Small intestine (tissue), 7 donors: Measurements from ENCODE around the gene NOMO2. TPM values are rescaled to one million over a fixed set of nuclear protein-coding genes. Genes with fewer than 3 reads are reported as not detected.
"Not testable (repeated sequence)": the region's sequence is repeated elsewhere in the genome, so short reads cannot be mapped to it uniquely, and the experiment has no call there.

ENCODE experiments used
- DNase-seq, 2 donors: peaks; one replicate each; pipeline versions ENCODE4 v3.0.0 to v3.0.0-alpha.2; 2013
- FAIRE-seq: peaks from 2 replicates; lab custom pipeline; 2012; peaks lifted over from hg19 to GRCh38; lab: Jason Lieb, UNC
- H3K27ac ChIP-seq, 3 donors: one replicate each; pipeline ENCODE4 v1.5.1; 2013; ENCODE audit warnings: low read length in 2 of 3, mild to moderate bottlenecking in 2 of 3, control low read depth in 1 of 3, inconsistent platforms in 1 of 3, low read depth in 1 of 3, moderate library complexity in 1 of 3
- H3K27me3 ChIP-seq, 3 donors: one replicate each; pipeline ENCODE4 v1.6.1; 2013; ENCODE audit warnings: low read length in 3 of 3, inconsistent platforms in 1 of 3; ENCODE audit not compliant: control insufficient read depth in 3 of 3, insufficient read depth in 3 of 3
- H3K36me3 ChIP-seq, 3 donors: one replicate each; pipeline ENCODE4 v1.6.1; 2013; ENCODE audit warnings: low read length in 3 of 3, inconsistent platforms in 1 of 3, low read depth in 1 of 3, mild to moderate bottlenecking in 1 of 3, moderate library complexity in 1 of 3; ENCODE audit not compliant: control insufficient read depth in 3 of 3, insufficient read depth in 2 of 3
- H3K4me1 ChIP-seq, 3 donors: one replicate each; pipeline ENCODE4 v1.6.1; 2013; ENCODE audit warnings: low read length in 2 of 3, inconsistent platforms in 1 of 3, low read depth in 1 of 3, mild to moderate bottlenecking in 1 of 3, moderate library complexity in 1 of 3; ENCODE audit not compliant: control insufficient read depth in 3 of 3, insufficient read depth in 2 of 3
- H3K4me3 ChIP-seq, 3 donors: one replicate each; pipeline ENCODE4 v1.5.1; 2013; ENCODE audit warnings: low read length in 3 of 3, control low read depth in 1 of 3, inconsistent platforms in 1 of 3, low read depth in 1 of 3, mild to moderate bottlenecking in 1 of 3, moderate library complexity in 1 of 3
- H3K9me3 ChIP-seq, 2 donors: one replicate each; pipeline ENCODE4 v1.6.1; 2013; ENCODE audit warnings: low read depth in 1 of 2, low read length in 1 of 2; ENCODE audit not compliant: control insufficient read depth in 2 of 2, insufficient read depth in 1 of 2
- WGBS, 3 donors: extraction: QIAGEN DNeasy Blood & Tissue Kit; methylation state at CpG; one replicate each; pipeline ENCODE4 v1.1.7; 2013; 5-methylcytosine and 5-hydroxymethylcytosine counted together
- polyA plus RNA-seq, 4 donors: library from polyadenylated mRNA; stranded (reverse) in 3 of 4; unstranded in 1 of 4; fragments of 200-250 nt in 3 of 4; fragments of 120-200 nt in 1 of 4; gene quantifications; one replicate each; pipeline versions ENCODE4 v1.2.1 to v1.2.3, GENCODE V29; 2013
- donor health status: healthy with polysubstance abuse.
- donor health status: control.
- donor health status: control.
- donor health status: Bipolar disorder and iron deficiency.
- donor health status: healthy.

NOMO2 gene
- polyA plus RNA-seq, 4 donors: 54.6 to 122 (median 74.3) TPM

GRCh38 chr16:18573887-18574286 is 12.0 kb upstream of the NOMO2 start:
- not testable (repeated sequence) for H3K36me3 ChIP-seq, H3K9me3 ChIP-seq, DNase-seq, FAIRE-seq, H3K4me1 ChIP-seq, H3K27ac ChIP-seq, H3K4me3 ChIP-seq, H3K27me3 ChIP-seq
- WGBS, 3 donors: 90 to 100% (median 100%) methylated on average over 2 to 3 of the region's 7 CpGs

DNA sequence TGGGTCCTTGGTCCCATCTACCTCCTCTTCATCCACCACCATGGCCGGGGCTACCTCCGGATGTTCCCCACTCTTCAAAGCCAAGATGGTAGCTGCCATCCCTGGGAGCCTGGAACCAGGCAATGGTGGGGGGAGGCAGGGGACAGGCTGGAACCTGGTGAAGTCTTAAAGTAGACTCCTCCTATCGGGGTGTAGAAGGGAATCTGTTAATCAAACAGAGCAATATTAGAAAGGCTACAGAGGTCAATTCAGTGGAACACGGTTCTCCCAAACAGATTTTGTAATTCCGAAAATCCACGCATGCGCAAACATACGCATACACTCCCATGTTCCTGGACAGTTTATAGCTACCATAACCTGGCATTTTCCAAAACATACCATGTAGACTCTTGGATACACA is 11.1 kb upstream of the NOMO2 start:
- 92 to 100% (median 93%) methylated on average over 3 to 8 of the region's 8 CpGs for WGBS, 3 donors
- not testable (repeated sequence) for H3K27ac ChIP-seq, H3K36me3 ChIP-seq, FAIRE-seq, H3K27me3 ChIP-seq, H3K4me3 ChIP-seq, H3K9me3 ChIP-seq, H3K4me1 ChIP-seq, DNase-seq

GRCh38 chr16:18571307-18571850 is 9.5 kb upstream of the NOMO2 start:
- H3K4me3 ChIP-seq: peak overlapping the region in 2 of 3 donors; percentile 40 to 42
- H3K36me3 ChIP-seq, H3K4me1 ChIP-seq, FAIRE-seq, H3K27me3 ChIP-seq, H3K9me3 ChIP-seq: not testable (repeated sequence)
- WGBS, 3 donors: 4 to 11% (median 4%) methylated on average over 4 to 8 of the region's 13 CpGs
- DNase-seq: peak in 1 of 2 donors; percentile 20
- H3K27ac ChIP-seq: peak overlapping the region in 1 of 3 donors; percentile 45

- H3K27ac ChIP-seq, FAIRE-seq, H3K4me1 ChIP-seq, H3K4me3 ChIP-seq, H3K27me3 ChIP-seq, H3K9me3 ChIP-seq, H3K36me3 ChIP-seq: not testable (repeated sequence)
- WGBS, 3 donors: 3 to 25% (median 15%) methylated on average over 8 to 35 of the region's 46 CpGs
- DNase-seq: peak; percentile 30 to 32
Measured at GRCh38 chr16:18570529-18571306, 8.8 kb upstream of the NOMO2 start.

GRCh38 chr16:18560416-18561220 is 1.3 kb downstream of the NOMO2 start:
- 17 to 26% (median 19%) methylated on average over 9 to 14 of the region's 16 CpGs for WGBS, 3 donors
- H3K36me3 ChIP-seq, H3K4me1 ChIP-seq, H3K27me3 ChIP-seq, H3K27ac ChIP-seq, H3K9me3 ChIP-seq, FAIRE-seq: not testable (repeated sequence)
- H3K4me3 ChIP-seq: peak overlapping the region in 1 of 3 donors; percentile 29
- peak; percentile 1 to 2 for DNase-seq

DNA sequence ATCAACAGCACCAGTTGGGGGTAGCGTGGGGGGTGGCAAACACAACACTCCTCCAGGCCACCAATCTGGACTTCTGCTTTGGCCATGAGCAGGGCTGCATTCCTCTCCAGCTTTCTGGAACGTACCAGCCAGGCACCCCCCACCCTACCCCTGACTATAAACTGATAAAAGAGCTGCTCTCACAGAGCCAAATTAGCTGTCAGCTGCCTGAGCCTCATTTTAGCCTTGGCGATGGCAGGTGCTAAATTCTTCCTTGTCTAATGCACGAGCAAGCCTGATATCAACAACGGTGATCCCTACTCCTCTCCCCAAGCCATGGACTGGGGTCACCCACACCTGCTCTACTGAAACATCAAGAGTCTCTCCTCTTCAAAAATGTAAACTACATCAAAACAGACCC is 8.2 kb downstream of the NOMO2 start:
- H3K4me1 ChIP-seq, FAIRE-seq, H3K27ac ChIP-seq, H3K9me3 ChIP-seq, DNase-seq, H3K4me3 ChIP-seq, H3K27me3 ChIP-seq, H3K36me3 ChIP-seq: not testable (repeated sequence)
- 100% methylated on average over 1 of the region's 5 CpGs; no CpG with 5 or more reads in 2 of the 3 donors for WGBS, 3 donors

- not testable (repeated sequence) for FAIRE-seq, H3K9me3 ChIP-seq, H3K27ac ChIP-seq, H3K27me3 ChIP-seq, DNase-seq, H3K36me3 ChIP-seq, H3K4me3 ChIP-seq, H3K4me1 ChIP-seq
- 83 to 87% (median 86%) methylated on average over 4 to 5 of the region's 6 CpGs for WGBS, 3 donors
Measured at GRCh38 chr16:18547382-18547781, 14.5 kb downstream of the NOMO2 start.

GRCh38 chr16:18546853-18547252 is 15.0 kb downstream of the NOMO2 start:
- no CpG with 5 or more reads among the region's 5 CpGs for WGBS, 3 donors
- not testable (repeated sequence) for H3K9me3 ChIP-seq, H3K36me3 ChIP-seq, H3K4me3 ChIP-seq, H3K27me3 ChIP-seq, H3K4me1 ChIP-seq, DNase-seq, FAIRE-seq, H3K27ac ChIP-seq
